Measurements from ENCODE around the gene MTREX. TPM values are rescaled to one million over a fixed set of nuclear protein-coding genes. Genes with fewer than 3 reads are reported as not detected.

Gene MTREX
- total RNA-seq, 1 donor from 2014 or later: 45.3 TPM

GRCh38 chr5:55429221-55429612, 121.4 kb downstream of the MTREX start:
- H3K36me3 Mint-ChIP-seq (ENCODE audit: low read depth): peaks cover 35% of the 10 kb centered on the region
- H3K9me3 Mint-ChIP-seq (ENCODE audit: low read depth): peaks cover 3% of the 10 kb centered on the region
- no peak overlapping the region for H3K27ac Mint-ChIP-seq (ENCODE audit: unreplicated experiment)
- no peaks in the 10 kb centered on the region for H3K27me3 Mint-ChIP-seq (ENCODE audit: low read depth)
- no peak for DNase-seq (ENCODE audit: low spot score)
- no peak overlapping the region for H3K4me3 Mint-ChIP-seq (ENCODE audit: unreplicated experiment)
- peaks cover 43% of the 10 kb centered on the region for H3K4me1 Mint-ChIP-seq (ENCODE audit: low read depth)
- TF ChIP-seq CTCF (IDR thresholded peaks at IDR 0.05): no peak

- Mint-ChIP-seq H3K27ac (ENCODE audit: unreplicated experiment) (no peak overlapping the region), H3K9me3 (ENCODE audit: low read depth) (peaks cover 3% of the 10 kb centered on the region)
- no peak for TF ChIP-seq CTCF (IDR thresholded peaks at IDR 0.05)
These were observed 121.9 kb downstream of the MTREX start for GRCh38 chr5:55429613-55430253.

GRCh38 chr5:55432549-55432948, 124.8 kb downstream of the MTREX start:
- Mint-ChIP-seq H3K4me3 (ENCODE audit: unreplicated experiment) (no peak overlapping the region), H3K27ac (ENCODE audit: unreplicated experiment) (peak overlapping the region; percentile 49), H3K4me1 (ENCODE audit: low read depth) (peaks cover 53% of the 10 kb centered on the region), H3K36me3 (ENCODE audit: low read depth) (peaks cover 35% of the 10 kb centered on the region), H3K27me3 (ENCODE audit: low read depth) (no peaks in the 10 kb centered on the region), H3K9me3 (ENCODE audit: low read depth) (peaks cover 8% of the 10 kb centered on the region)
- TF ChIP-seq CTCF (IDR thresholded peaks at IDR 0.05): no peak
- DNase-seq (ENCODE audit: low spot score): no peak

More at GRCh38 chr5:55429613-55430253, 121.9 kb downstream of the MTREX start:
- Mint-ChIP-seq H3K27me3 (ENCODE audit: low read depth) (no peaks in the 10 kb centered on the region), H3K4me1 (ENCODE audit: low read depth) (peaks cover 43% of the 10 kb centered on the region), H3K4me3 (ENCODE audit: unreplicated experiment) (no peak overlapping the region), H3K36me3 (ENCODE audit: low read depth) (peaks cover 34% of the 10 kb centered on the region)
- no peak for DNase-seq (ENCODE audit: low spot score)

GRCh38 chr5:55437452-55437851, 129.7 kb downstream of the MTREX start:
- no peak for TF ChIP-seq CTCF (IDR thresholded peaks at IDR 0.05)
- Mint-ChIP-seq H3K4me3 (ENCODE audit: unreplicated experiment) (no peak overlapping the region), H3K27ac (ENCODE audit: unreplicated experiment) (peak overlapping the region; percentile 89), H3K9me3 (ENCODE audit: low read depth) (peaks cover 8% of the 10 kb centered on the region), H3K27me3 (ENCODE audit: low read depth) (no peaks in the 10 kb centered on the region), H3K36me3 (ENCODE audit: low read depth) (peaks cover 16% of the 10 kb centered on the region), H3K4me1 (ENCODE audit: low read depth) (peaks cover 57% of the 10 kb centered on the region)
- no peak for DNase-seq (ENCODE audit: low spot score)

GRCh38 chr5:55437859-55438206, 130.0 kb downstream of the MTREX start:
- no peak for TF ChIP-seq CTCF (IDR thresholded peaks at IDR 0.05)
- peak overlapping the region; percentile 89 for H3K27ac Mint-ChIP-seq (ENCODE audit: unreplicated experiment)
- peaks cover 13% of the 10 kb centered on the region for H3K36me3 Mint-ChIP-seq (ENCODE audit: low read depth)
- H3K4me1 Mint-ChIP-seq (ENCODE audit: low read depth): peaks cover 60% of the 10 kb centered on the region
- DNase-seq (ENCODE audit: low spot score): no peak
- no peaks in the 10 kb centered on the region for H3K27me3 Mint-ChIP-seq (ENCODE audit: low read depth)
- H3K9me3 Mint-ChIP-seq (ENCODE audit: low read depth): peaks cover 5% of the 10 kb centered on the region
- no peak overlapping the region for H3K4me3 Mint-ChIP-seq (ENCODE audit: unreplicated experiment)

Data from chondrocyte (in vitro differentiated cells).